ENCODE results near the gene ATF6B. TPM values are rescaled to one million over a fixed set of nuclear protein-coding genes. Genes with fewer than 3 reads are reported as not detected.

The ATF6B gene
- 10 to 100 TPM; 37.0 to 44.8 (median 43.6) TPM for total RNA-seq

DNA sequence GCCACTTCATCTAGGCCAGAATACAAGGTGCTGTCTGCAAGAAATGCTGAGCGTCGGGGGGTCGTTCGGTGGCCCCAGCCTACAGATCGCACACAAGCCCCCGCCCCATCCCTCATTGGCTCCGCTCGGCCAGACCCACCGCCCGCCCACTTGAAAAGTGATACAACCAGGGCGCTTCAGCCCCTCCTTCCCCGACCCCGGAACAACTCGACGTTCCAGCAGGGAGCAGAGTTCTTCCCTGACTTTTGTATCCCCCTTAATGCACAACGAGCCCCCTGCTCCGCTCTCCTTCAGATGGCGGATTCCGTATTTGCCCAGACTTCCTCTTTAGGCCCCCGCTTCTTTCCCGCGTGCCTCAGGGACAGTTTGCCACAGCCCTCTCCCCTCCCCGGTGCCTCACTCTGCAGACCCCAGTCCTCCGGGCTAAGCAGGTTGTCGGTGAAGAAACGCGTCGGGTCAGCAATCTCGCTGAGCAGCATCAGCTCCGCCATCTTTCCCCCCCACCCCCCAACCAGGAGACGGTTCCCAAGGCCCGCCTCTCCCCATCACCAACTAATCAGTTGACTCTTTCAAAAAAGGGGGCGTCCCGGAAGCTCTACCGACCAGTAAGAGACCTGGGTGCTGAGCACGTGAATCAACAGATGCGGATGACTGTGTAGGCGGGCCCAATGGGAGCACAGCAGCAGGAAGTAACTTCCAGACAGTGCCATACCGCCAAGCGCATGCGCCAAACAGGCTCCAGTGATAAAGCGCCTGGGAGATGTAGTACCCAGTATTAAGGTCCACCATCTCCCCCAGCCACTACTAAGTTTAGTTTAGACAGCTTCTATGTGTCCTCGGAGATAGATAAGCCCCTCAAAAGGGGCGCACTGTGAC is at the start of gene ATF6B:
Gene ATF6B, minus strand, starts transcription at position 530 of the 876 bp plus-strand sequence. Its CDS starts 39 bp downstream, at position 491.
- H3K9me3 ChIP-seq: no peaks in the 10 kb centered on the region
- peak; percentile 97 to 100 for DNase-seq (ENCODE audit: low spot score in 2 of 2)
- H3K27ac ChIP-seq: peak within 1 kb of the TSS; percentile 93
- intact Hi-C loops (cut with DNase I; ENCODE audit: low total_unique reads): no loop called here
- peak within 1 kb of the TSS; percentile 90 to 95 (median 91) for H3K4me3 ChIP-seq
- peaks cover 6% of the 10 kb centered on the region for H3K36me3 ChIP-seq
- TF ChIP-seq, protein P1, sequence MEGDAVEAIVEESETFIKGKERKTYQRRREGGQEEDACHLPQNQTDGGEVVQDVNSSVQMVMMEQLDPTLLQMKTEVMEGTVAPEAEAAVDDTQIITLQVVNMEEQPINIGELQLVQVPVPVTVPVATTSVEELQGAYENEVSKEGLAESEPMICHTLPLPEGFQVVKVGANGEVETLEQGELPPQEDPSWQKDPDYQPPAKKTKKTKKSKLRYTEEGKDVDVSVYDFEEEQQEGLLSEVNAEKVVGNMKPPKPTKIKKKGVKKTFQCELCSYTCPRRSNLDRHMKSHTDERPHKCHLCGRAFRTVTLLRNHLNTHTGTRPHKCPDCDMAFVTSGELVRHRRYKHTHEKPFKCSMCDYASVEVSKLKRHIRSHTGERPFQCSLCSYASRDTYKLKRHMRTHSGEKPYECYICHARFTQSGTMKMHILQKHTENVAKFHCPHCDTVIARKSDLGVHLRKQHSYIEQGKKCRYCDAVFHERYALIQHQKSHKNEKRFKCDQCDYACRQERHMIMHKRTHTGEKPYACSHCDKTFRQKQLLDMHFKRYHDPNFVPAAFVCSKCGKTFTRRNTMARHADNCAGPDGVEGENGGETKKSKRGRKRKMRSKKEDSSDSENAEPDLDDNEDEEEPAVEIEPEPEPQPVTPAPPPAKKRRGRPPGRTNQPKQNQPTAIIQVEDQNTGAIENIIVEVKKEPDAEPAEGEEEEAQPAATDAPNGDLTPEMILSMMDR (IDR thresholded peaks at IDR 0.05): no peak
- TF ChIP-seq POLR2AphosphoS5 (IDR thresholded peaks at IDR 0.05): peak; percentile 54 to 73 (median 71)
- TF ChIP-seq POLR2A (IDR thresholded peaks at IDR 0.05): peak; percentile 72
- H3K4me1 ChIP-seq: peaks cover 7 to 21% of the 10 kb centered on the region in 2 donors
- H3K27me3 ChIP-seq: no peaks in the 10 kb centered on the region

DNA sequence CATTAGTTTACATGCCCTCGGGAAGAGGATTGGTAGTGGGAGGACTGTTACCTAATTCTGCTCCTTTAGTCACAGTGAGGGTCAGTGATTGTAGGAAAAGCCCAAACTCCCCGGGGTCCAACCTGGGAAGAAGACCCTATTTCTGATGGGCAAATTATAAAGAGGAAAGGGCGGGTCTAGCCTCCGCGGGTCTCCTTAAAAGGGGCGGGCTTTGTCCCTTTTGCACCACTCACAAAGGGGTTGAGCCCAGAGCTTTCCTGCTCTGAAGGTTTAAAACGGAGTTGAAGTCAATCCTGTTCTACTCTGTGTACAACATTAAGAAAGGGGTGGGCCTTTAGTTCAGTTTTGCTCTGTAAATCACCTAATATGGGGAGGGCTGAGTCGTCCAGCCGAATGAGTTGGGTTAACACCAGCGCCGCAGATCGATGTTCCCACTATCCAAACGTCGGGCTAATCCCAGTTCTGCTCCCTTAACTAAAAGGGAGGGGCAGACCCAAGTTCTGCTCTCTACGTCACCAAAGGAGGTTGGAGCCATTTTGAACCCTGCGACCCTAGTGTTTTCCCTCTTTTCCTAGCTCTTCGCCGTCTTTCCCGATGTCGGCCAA is 49.2 kb upstream of the ATF6B start:
- peaks cover 0 to 34% of the 10 kb centered on the region in 2 donors for H3K4me1 ChIP-seq
- H3K4me3 ChIP-seq: peak overlapping the region; percentile 72 to 91 (median 91)
- peak in 1 of 2 donors; percentile 52 for DNase-seq (ENCODE audit: low spot score in 2 of 2)
- no peaks in the 10 kb centered on the region for H3K9me3 ChIP-seq
- peak overlapping the region; percentile 95 to 98 for H3K27ac ChIP-seq
- intact Hi-C loops (cut with DNase I; ENCODE audit: low total_unique reads): no loop called here
- no peaks in the 10 kb centered on the region for H3K36me3 ChIP-seq
- no peaks in the 10 kb centered on the region for H3K27me3 ChIP-seq
- TF ChIP-seq, protein P1 (IDR thresholded peaks at IDR 0.05): no peak
- TF ChIP-seq POLR2AphosphoS5 (IDR thresholded peaks at IDR 0.05) (peak in 2 of 3 donors; percentile 10 to 45), POLR2A (IDR thresholded peaks at IDR 0.05) (peak; percentile 49)

DNA sequence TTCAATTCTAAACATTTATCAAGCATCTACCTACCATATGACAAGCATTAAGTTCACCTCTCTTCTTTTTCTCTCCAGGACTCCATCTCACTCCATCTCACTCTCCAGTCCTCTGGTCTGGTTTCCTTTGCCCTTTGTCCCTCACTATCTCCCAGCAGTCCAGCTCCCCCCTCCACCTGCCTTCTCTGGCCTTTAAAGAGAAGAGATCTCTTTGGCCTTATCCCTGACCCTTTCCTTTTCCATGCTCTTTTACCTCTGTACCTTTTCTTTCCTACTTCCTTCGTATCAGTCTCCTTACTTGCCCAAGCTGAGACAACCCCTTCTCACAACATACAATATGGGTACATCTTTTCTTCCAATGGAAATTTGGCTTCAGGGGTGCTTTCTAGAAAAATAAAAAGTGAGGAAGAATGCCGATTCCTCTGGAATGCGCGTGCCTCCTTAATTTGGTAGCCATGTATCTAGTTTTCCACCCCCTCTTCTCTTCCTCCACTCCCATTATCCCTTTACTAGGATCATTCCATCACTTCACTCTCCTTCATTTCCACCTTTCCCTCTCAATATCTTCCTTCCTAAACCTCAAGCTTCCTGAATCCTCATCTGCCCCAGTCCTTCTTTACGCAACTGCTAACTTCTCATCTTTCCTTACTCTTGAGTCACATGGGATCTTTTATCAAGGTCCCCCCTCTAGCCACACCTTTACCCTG is 48.6 kb upstream of the ATF6B start:
- H3K4me1 ChIP-seq: peaks cover 0 to 34% of the 10 kb centered on the region in 2 donors
- H3K4me3 ChIP-seq: peak overlapping the region; percentile 72 to 91 (median 91)
- intact Hi-C loops (cut with DNase I; ENCODE audit: low total_unique reads): no loop called here
- no peaks in the 10 kb centered on the region for H3K36me3 ChIP-seq
- peak overlapping the region; percentile 95 to 98 for H3K27ac ChIP-seq
- H3K9me3 ChIP-seq: no peaks in the 10 kb centered on the region
- DNase-seq (ENCODE audit: low spot score in 2 of 2): no peak
- no peaks in the 10 kb centered on the region for H3K27me3 ChIP-seq
- no peak for TF ChIP-seq POLR2A (IDR thresholded peaks at IDR 0.05)
- TF ChIP-seq, protein P1 (IDR thresholded peaks at IDR 0.05): no peak
- TF ChIP-seq POLR2AphosphoS5 (IDR thresholded peaks at IDR 0.05): no peak

DNA sequence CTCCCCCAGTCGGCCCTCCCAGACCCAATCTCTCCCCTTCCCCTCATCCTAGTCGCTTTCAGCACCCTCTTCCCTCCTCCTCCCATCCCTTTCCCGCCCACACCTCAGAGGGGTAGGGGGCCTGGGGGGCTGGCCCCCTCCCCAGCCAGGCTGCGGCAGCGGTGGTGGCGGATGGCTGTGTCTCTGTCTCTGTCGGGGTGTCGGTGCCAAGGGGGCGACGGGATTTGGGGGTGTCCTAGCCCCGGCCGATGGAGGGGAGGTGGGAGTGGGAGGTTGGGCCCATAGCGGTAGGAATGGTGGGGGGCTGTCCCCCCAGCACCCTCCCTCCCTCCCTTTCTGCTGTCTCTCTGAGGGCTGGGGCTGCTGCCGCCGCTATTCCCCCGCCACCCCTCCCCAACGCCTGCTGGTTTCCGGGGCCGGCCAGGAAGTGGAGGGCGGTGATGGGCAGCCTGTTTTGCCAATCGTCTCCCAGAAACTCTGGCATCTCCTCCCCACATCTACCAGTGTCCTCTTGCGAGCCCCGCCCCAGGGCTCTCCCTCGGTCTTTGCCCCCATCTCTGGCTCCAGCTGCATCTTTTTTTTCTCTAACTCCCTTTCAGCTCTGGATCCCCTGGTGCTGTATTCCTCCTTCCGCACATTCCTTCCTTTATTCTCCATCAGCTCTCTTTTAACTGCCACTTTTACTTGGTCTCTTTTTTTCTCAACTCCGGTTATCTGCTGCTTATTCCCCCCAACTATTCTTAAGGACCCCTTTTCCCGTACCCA is 47.8 kb upstream of the ATF6B start, which contains the start of gene AGPAT1:
Gene AGPAT1, minus strand, starts transcription at position 374 of the 765 bp plus-strand sequence. CDS start 4,588 bp downstream, outside the sequence.
- H3K27ac ChIP-seq: peak within 1 kb of the TSS; percentile 95 to 98
- peaks cover 0 to 34% of the 10 kb centered on the region in 2 donors for H3K4me1 ChIP-seq
- TF ChIP-seq POLR2AphosphoS5 (IDR thresholded peaks at IDR 0.05) (peak; percentile 73 to 89 (median 81)), POLR2A (IDR thresholded peaks at IDR 0.05) (peak; percentile 51)
- TF ChIP-seq, protein P1 (IDR thresholded peaks at IDR 0.05): no peak
- intact Hi-C loops (cut with DNase I; ENCODE audit: low total_unique reads): no loop called here
- no peaks in the 10 kb centered on the region for H3K27me3 ChIP-seq
- DNase-seq (ENCODE audit: low spot score in 2 of 2): peak; percentile 94
- H3K36me3 ChIP-seq: no peaks in the 10 kb centered on the region
- H3K9me3 ChIP-seq: no peaks in the 10 kb centered on the region
- peak within 1 kb of the TSS; percentile 72 to 91 (median 91) for H3K4me3 ChIP-seq

All from breast epithelium (tissue), 4 donors.